Activated T-cell treated with anti-CD3 and anti-CD28 coated beads, Interleukin-2, amount 50 U/mL, for 24 hours (primary cell): ENCODE data around the gene ARMC8.

Experiments used
- DNase-seq: peaks from one replicate; pipeline ENCODE4 v3.0.0-alpha.2; 2020
- H3K27ac Mint-ChIP-seq: 2 replicates; pipeline ENCODE4 v1.8.0; 2020; ENCODE audit warnings: mild to moderate bottlenecking, mixed read lengths
- H3K27me3 Mint-ChIP-seq: 2 replicates; pipeline ENCODE4 v1.8.0; 2020; ENCODE audit warnings: mixed read lengths
- H3K36me3 Mint-ChIP-seq: 2 replicates; pipeline ENCODE4 v1.8.0; 2020; ENCODE audit warnings: low read depth, mixed read lengths
- H3K4me1 Mint-ChIP-seq: 2 replicates; pipeline ENCODE4 v1.8.0; 2020; ENCODE audit warnings: low read depth, mixed read lengths
- H3K4me3 Mint-ChIP-seq: 2 replicates; pipeline ENCODE4 v1.8.0; 2020; ENCODE audit warnings: mild to moderate bottlenecking, moderate library complexity, mixed read lengths
- H3K9me3 Mint-ChIP-seq: 2 replicates; pipeline ENCODE4 v1.8.0; 2020; ENCODE audit warnings: mixed read lengths

ARMC8 gene

GRCh38 chr3:138186221-138186620 lies 880 bp upstream of the ARMC8 start:
- Mint-ChIP-seq H3K4me3 (peak overlapping the region; percentile 95), H3K36me3 (peaks cover 32% of the 10 kb centered on the region), H3K27ac (no peak overlapping the region), H3K9me3 (no peaks in the 10 kb centered on the region), H3K27me3 (peaks cover 8% of the 10 kb centered on the region), H3K4me1 (peaks cover 31% of the 10 kb centered on the region)
- no peak for DNase-seq

- Mint-ChIP-seq H3K27me3 (peaks cover 8% of the 10 kb centered on the region), H3K4me3 (peak overlapping the region; percentile 95), H3K36me3 (peaks cover 38% of the 10 kb centered on the region), H3K4me1 (peaks cover 37% of the 10 kb centered on the region), H3K9me3 (no peaks in the 10 kb centered on the region), H3K27ac (peak overlapping the region; percentile 99)
- peak; percentile 92 for DNase-seq
Measured at GRCh38 chr3:138186803-138187295, 252 bp upstream of the ARMC8 start.

- Mint-ChIP-seq H3K36me3 (peaks cover 43% of the 10 kb centered on the region), H3K27ac (peak overlapping the region; percentile 99), H3K4me1 (peaks cover 38% of the 10 kb centered on the region), H3K9me3 (no peaks in the 10 kb centered on the region), H3K4me3 (peak overlapping the region; percentile 95), H3K27me3 (peaks cover 8% of the 10 kb centered on the region)
- DNase-seq = no peak
Measured at GRCh38 chr3:138188013-138188730, 1.1 kb downstream of the ARMC8 start.

GRCh38 chr3:138195481-138195880 lies 8.4 kb downstream of the ARMC8 start:
- DNase-seq = no peak
- no peaks in the 10 kb centered on the region for H3K27me3 Mint-ChIP-seq
- H3K27ac Mint-ChIP-seq = no peak overlapping the region
- peaks cover 50% of the 10 kb centered on the region for H3K4me1 Mint-ChIP-seq
- H3K36me3 Mint-ChIP-seq = peaks cover 62% of the 10 kb centered on the region
- no peaks in the 10 kb centered on the region for H3K9me3 Mint-ChIP-seq
- H3K4me3 Mint-ChIP-seq = no peak overlapping the region

- peaks cover 56% of the 10 kb centered on the region for H3K36me3 Mint-ChIP-seq
- H3K4me3 Mint-ChIP-seq = no peak overlapping the region
- no peaks in the 10 kb centered on the region for H3K27me3 Mint-ChIP-seq
- H3K4me1 Mint-ChIP-seq = peaks cover 46% of the 10 kb centered on the region
- no peaks in the 10 kb centered on the region for H3K9me3 Mint-ChIP-seq
- DNase-seq = no peak
- H3K27ac Mint-ChIP-seq = no peak overlapping the region
Measured at GRCh38 chr3:138196023-138196422, 8.9 kb downstream of the ARMC8 start.

GRCh38 chr3:138197058-138197457 lies 10.0 kb downstream of the ARMC8 start:
- peaks cover 53% of the 10 kb centered on the region for H3K36me3 Mint-ChIP-seq
- no peak for DNase-seq
- H3K4me1 Mint-ChIP-seq = peaks cover 45% of the 10 kb centered on the region
- no peaks in the 10 kb centered on the region for H3K9me3 Mint-ChIP-seq
- no peak overlapping the region for H3K27ac Mint-ChIP-seq
- H3K27me3 Mint-ChIP-seq = no peaks in the 10 kb centered on the region
- no peak overlapping the region for H3K4me3 Mint-ChIP-seq

- Mint-ChIP-seq H3K4me1 (peaks cover 49% of the 10 kb centered on the region), H3K9me3 (no peaks in the 10 kb centered on the region), H3K27ac (no peak overlapping the region), H3K4me3 (no peak overlapping the region), H3K27me3 (no peaks in the 10 kb centered on the region), H3K36me3 (peaks cover 52% of the 10 kb centered on the region)
- no peak for DNase-seq
Measured at GRCh38 chr3:138197524-138197923, 10.4 kb downstream of the ARMC8 start.

DNA sequence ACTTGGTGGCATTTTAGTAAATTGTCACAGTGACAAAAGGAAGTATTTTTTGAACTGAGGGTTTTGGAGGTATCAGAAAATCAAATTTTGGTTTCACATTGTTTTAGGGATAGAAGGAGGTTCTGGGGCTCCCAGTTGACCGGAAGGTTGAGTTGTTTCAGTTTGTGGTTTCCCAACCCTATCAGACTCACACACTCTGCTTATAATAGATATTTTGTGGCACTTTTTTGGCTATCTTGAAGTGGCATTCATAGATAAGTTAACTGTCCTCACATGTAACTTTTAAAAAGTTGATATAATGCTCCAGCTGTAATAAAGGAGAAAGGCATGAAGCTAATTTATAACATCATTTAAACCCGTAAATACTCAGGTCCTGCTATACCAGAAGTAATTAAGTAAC lies 12.8 kb downstream of the ARMC8 start:
- H3K4me3 Mint-ChIP-seq = no peak overlapping the region
- H3K4me1 Mint-ChIP-seq = peaks cover 65% of the 10 kb centered on the region
- no peak for DNase-seq
- H3K36me3 Mint-ChIP-seq = peaks cover 61% of the 10 kb centered on the region
- H3K9me3 Mint-ChIP-seq = no peaks in the 10 kb centered on the region
- H3K27ac Mint-ChIP-seq = no peak overlapping the region
- no peaks in the 10 kb centered on the region for H3K27me3 Mint-ChIP-seq

DNA sequence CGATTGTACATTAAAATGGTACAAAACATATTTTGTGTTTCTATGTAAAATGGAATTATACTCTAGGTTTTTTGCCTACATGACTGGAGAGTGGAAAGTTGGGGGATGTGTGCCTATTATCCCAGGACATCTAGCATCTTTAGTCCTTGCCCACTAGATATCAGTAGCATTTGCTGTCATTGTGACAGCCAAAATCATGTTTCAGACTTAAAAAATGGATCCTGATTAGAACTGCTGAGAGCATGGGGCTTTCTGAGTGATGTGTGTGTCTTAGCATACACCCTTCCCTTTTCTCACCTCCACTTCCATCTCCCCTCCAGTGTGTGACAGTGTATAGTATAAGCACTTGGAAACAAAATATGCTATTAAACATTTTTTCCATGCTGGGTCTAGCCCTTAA lies 13.3 kb downstream of the ARMC8 start:
- Mint-ChIP-seq H3K27ac (no peak overlapping the region), H3K9me3 (no peaks in the 10 kb centered on the region), H3K4me1 (peaks cover 67% of the 10 kb centered on the region), H3K4me3 (no peak overlapping the region), H3K36me3 (peaks cover 61% of the 10 kb centered on the region), H3K27me3 (no peaks in the 10 kb centered on the region)
- DNase-seq = no peak

DNA sequence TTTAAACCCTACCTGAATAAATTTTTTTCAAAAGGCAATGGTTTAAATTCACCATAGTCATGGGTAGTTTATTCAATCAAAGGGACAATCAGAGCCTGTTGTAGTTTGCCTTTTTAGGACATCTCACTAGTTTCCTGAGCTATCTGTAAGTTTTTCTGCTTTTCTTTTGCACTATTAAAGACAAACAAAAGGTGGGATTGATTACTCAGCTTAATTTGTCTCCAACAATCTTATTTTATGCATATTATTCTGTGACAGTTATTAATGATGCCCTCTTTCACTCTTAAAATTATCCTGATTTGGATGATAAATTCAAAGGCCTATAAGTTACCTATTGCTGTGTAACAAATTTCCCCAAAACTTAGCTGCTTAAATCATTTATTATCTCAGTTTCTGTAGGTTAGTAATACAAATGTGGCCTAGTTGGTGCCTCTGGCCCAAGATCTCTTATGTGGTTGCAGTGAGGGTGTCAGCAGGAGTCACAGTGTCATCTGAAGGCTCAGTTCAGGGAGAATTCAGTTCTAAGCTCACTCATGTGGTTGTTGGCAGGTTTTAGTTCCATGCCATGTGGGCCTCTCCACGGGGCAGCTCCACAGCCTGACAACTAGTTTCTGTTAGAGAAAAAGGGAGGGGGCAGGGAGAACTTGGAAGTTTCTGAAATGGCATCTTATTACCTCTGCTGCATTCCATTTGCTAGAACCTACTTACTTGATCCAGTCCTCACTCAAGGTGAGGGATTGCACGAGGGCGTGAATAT lies 16.0 kb downstream of the ARMC8 start:
- H3K9me3 Mint-ChIP-seq = no peaks in the 10 kb centered on the region
- DNase-seq = no peak
- H3K27me3 Mint-ChIP-seq = no peaks in the 10 kb centered on the region
- H3K4me3 Mint-ChIP-seq = no peak overlapping the region
- peaks cover 55% of the 10 kb centered on the region for H3K36me3 Mint-ChIP-seq
- peak overlapping the region; percentile 39 for H3K27ac Mint-ChIP-seq
- H3K4me1 Mint-ChIP-seq = peaks cover 62% of the 10 kb centered on the region

DNA sequence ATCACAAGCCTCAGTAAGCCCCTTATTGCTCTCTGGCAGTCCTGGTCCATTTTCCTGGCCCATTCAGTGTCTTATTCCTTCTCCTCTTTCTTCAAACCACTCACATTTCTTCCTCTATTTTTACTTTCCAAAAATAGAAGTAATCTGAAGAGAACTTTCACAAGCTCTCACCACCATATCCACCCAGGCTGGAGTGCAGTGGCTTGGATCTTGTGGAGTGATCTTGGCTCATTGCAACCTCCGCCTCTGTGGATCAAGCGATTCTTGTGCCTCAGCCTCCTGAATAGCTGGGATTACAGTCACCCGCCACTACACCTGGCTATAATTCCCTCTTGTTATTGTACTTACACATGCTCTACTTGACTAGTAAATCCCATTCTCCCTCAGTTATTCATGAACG lies 16.8 kb downstream of the ARMC8 start:
- no peak overlapping the region for H3K27ac Mint-ChIP-seq
- H3K36me3 Mint-ChIP-seq = peaks cover 60% of the 10 kb centered on the region
- peaks cover 65% of the 10 kb centered on the region for H3K4me1 Mint-ChIP-seq
- no peak overlapping the region for H3K4me3 Mint-ChIP-seq
- H3K27me3 Mint-ChIP-seq = no peaks in the 10 kb centered on the region
- DNase-seq = no peak
- no peaks in the 10 kb centered on the region for H3K9me3 Mint-ChIP-seq

GRCh38 chr3:138205527-138205926 lies 18.4 kb downstream of the ARMC8 start:
- Mint-ChIP-seq H3K9me3 (no peaks in the 10 kb centered on the region), H3K36me3 (peaks cover 61% of the 10 kb centered on the region), H3K27ac (no peak overlapping the region), H3K4me1 (peaks cover 54% of the 10 kb centered on the region), H3K4me3 (no peak overlapping the region), H3K27me3 (no peaks in the 10 kb centered on the region)
- no peak for DNase-seq

DNA sequence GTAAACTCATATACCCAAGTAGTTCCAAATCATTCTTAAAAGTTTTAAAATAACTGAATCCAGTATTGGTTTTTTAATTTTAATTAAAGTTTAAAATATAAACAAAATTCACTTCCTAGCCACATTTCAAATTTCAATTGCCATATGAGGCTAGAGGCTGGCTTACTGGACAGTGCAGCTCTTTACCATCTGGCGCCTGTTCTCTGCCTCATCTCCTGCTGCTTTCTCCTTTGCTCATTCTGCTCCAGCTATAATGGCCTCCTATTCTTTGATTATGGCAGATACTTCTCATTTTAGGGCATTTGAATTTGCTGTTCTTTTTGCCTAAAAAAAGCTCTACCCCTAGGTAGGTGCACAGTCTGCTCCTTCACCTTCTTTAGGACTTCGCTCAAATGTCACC lies 19.1 kb downstream of the ARMC8 start:
- Mint-ChIP-seq H3K4me3 (no peak overlapping the region), H3K36me3 (peaks cover 66% of the 10 kb centered on the region), H3K27ac (no peak overlapping the region), H3K9me3 (no peaks in the 10 kb centered on the region), H3K27me3 (no peaks in the 10 kb centered on the region), H3K4me1 (peaks cover 57% of the 10 kb centered on the region)
- DNase-seq = no peak

DNA sequence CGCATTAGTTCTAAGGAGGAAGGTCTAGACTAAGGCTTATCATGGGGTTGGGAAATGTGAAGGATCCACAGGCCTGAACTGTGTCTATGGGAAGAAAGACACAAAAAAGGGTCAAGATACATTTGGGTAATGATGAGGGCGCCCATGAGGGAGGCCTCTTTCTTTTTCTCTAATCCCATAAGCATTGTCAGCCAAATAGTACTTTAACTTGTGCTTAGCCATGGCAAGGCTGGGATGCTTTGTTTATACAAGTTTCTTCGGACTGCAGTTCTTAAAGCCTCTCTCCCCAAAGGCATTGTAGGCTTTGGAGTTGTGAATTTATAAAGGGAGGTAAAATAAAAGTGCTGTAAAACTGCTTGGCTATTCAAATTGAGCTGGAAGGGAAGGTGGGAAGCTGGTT lies 23.4 kb downstream of the ARMC8 start:
- H3K36me3 Mint-ChIP-seq = peaks cover 75% of the 10 kb centered on the region
- no peak overlapping the region for H3K27ac Mint-ChIP-seq
- DNase-seq = no peak
- H3K27me3 Mint-ChIP-seq = no peaks in the 10 kb centered on the region
- H3K9me3 Mint-ChIP-seq = no peaks in the 10 kb centered on the region
- peaks cover 35% of the 10 kb centered on the region for H3K4me1 Mint-ChIP-seq
- H3K4me3 Mint-ChIP-seq = no peak overlapping the region

- Mint-ChIP-seq H3K36me3 (peaks cover 73% of the 10 kb centered on the region), H3K27me3 (no peaks in the 10 kb centered on the region), H3K9me3 (no peaks in the 10 kb centered on the region), H3K4me3 (no peak overlapping the region), H3K27ac (peak overlapping the region; percentile 7), H3K4me1 (peaks cover 39% of the 10 kb centered on the region)
- no peak for DNase-seq
Measured at GRCh38 chr3:138213398-138214085, 26.4 kb downstream of the ARMC8 start.
